ELR (cell line): ENCODE measurements around the gene ARHGAP26.
"Not testable (repeated sequence)": the region's sequence is repeated elsewhere in the genome, so short reads cannot be mapped to it uniquely, and the experiment has no call there.

Source experiments
- DNase-seq: peaks from one replicate; pipeline ENCODE4 v3.0.0-alpha.2; 2015; ENCODE audit warnings: low read depth

Gene ARHGAP26

GRCh38 chr5:142959683-142960657 lies 189.8 kb downstream of the ARHGAP26 start:
- DNase-seq = peak; percentile 97

- DNase-seq = no peak
Measured at GRCh38 chr5:142961440-142962173, 191.4 kb downstream of the ARHGAP26 start.

- DNase-seq = no peak
Measured at GRCh38 chr5:142962174-142962533, 192.0 kb downstream of the ARHGAP26 start.

- DNase-seq = not testable (repeated sequence)
Measured at GRCh38 chr5:142965258-142966120, 195.3 kb downstream of the ARHGAP26 start.

GRCh38 chr5:142966121-142966420 lies 195.9 kb downstream of the ARHGAP26 start:
- no peak for DNase-seq

- no peak for DNase-seq
Measured at GRCh38 chr5:142969186-142969585, 199.0 kb downstream of the ARHGAP26 start.

- no peak for DNase-seq
Measured at GRCh38 chr5:142969624-142970439, 199.7 kb downstream of the ARHGAP26 start.

- no peak for DNase-seq
Measured at GRCh38 chr5:142970440-142971030, 200.4 kb downstream of the ARHGAP26 start.

GRCh38 chr5:142971303-142972013 lies 201.3 kb downstream of the ARHGAP26 start:
- no peak for DNase-seq

GRCh38 chr5:142972064-142972570 lies 201.9 kb downstream of the ARHGAP26 start:
- DNase-seq = no peak

GRCh38 chr5:142973932-142974331 lies 203.8 kb downstream of the ARHGAP26 start:
- DNase-seq = no peak

- DNase-seq = no peak
Measured at GRCh38 chr5:142974409-142974808, 204.2 kb downstream of the ARHGAP26 start.

GRCh38 chr5:142976861-142977260 lies 206.7 kb downstream of the ARHGAP26 start:
- DNase-seq = peak; percentile 68

GRCh38 chr5:142977363-142978051 lies 207.3 kb downstream of the ARHGAP26 start:
- peak; percentile 95 for DNase-seq

- DNase-seq = no peak
Measured at GRCh38 chr5:142978252-142978651, 208.1 kb downstream of the ARHGAP26 start.

- peak; percentile 58 for DNase-seq
Measured at GRCh38 chr5:142978726-142979125, 208.5 kb downstream of the ARHGAP26 start.

- DNase-seq = peak; percentile 22
Measured at GRCh38 chr5:142979636-142980035, 209.5 kb downstream of the ARHGAP26 start.

GRCh38 chr5:142981475-142981874 lies 211.3 kb downstream of the ARHGAP26 start:
- no peak for DNase-seq
